ENCODE measurements around the gene GDPD4.

- TF ChIP-seq CTCF (conservative IDR thresholded peaks at IDR 0.05) (no peak), ZFX (IDR thresholded peaks at IDR 0.05) (no peak)
These were observed 110.1 kb downstream of the GDPD4 start for GRCh38 chr11:77191429-77191822.
